SK-N-MC (cell line): Measurements from ENCODE around the gene WDR7.

Source experiments
- EZH2 ChIP-seq: fragments of 200-600 bp; sonication (generic); IDR thresholded peaks from one replicate; pipeline ENCODE4 v1.6.1; 2017; ENCODE audit warnings: antibody characterized with exemption
- FOXP2 ChIP-seq: optimal IDR thresholded peaks from 2 replicates; pipeline ENCODE3; 2011; ENCODE audit warnings: mild to moderate bottlenecking, moderate library complexity; ENCODE audit not compliant: insufficient read depth; ENCODE audit errors: extremely low read length, control extremely low read depth
- POLR2AphosphoS5 ChIP-seq: IDR thresholded peaks from 2 replicates; pipeline ENCODE4 v1.6.1; 2012; ENCODE audit warnings: mild to moderate bottlenecking, low read depth, low read length, borderline replicate concordance

GRCh38 chr18:57038395-57038794 lies 387.2 kb downstream of the WDR7 start:
- no peak for TF ChIP-seq EZH2
- TF ChIP-seq POLR2AphosphoS5 = no peak
- no peak for TF ChIP-seq FOXP2
